IMR-90 (cell line): ENCODE data around the gene LYSMD2. TPM values are rescaled to one million over a fixed set of nuclear protein-coding genes. Genes with fewer than 3 reads are reported as not detected.
"Not testable (repeated sequence)": the region's sequence is repeated elsewhere in the genome, so short reads cannot be mapped to it uniquely, and the experiment has no call there.

ENCODE experiments used
- ATAC-seq: fragments of 200-7000 bp; cut with Tn5 transposase; 2 replicates; pipeline ENCODE4 v1.9.1; 2020; ENCODE audit warnings: low read depth, mild to moderate bottlenecking, moderate library complexity
- BruUV-seq: library from RNA; stranded (reverse); fragments of 400-500 nt; replicated peaks from 2 replicates; lab custom pipeline; 2021; lab: Mats Ljungman, UMichigan
- CTCF ChIA-PET: fragments of 300-600 bp; formaldehyde crosslinking; extraction: SDS; loops from one replicate; lab custom pipeline; 2021; ENCODE audit warnings: antibody characterized with exemption; lab: Yijun Ruan, JAX
- POLR2A ChIA-PET: fragments of 300-600 bp; sonication (Branson Sonifier 250); formaldehyde crosslinking; loops from one replicate; lab custom pipeline; 2022; ENCODE audit warnings: antibody characterized with exemption; ENCODE audit not compliant: unreplicated experiment; lab: Charles Lee
- DNase-seq: peaks from one replicate; pipeline ENCODE4 v3.0.0; 2013
- H2AFZ ChIP-seq: replicated peaks from 2 replicates; pipeline ENCODE3; 2013; ENCODE audit warnings: low read length, mild to moderate bottlenecking; ENCODE audit not compliant: poor library complexity
- H2AK5ac ChIP-seq: 2 replicates; pipeline ENCODE4 v1.6.1; 2013; ENCODE audit warnings: low read depth, low read length, inconsistent platforms
- H2AK9ac ChIP-seq: replicated peaks from 2 replicates; pipeline ENCODE3; 2013; ENCODE audit warnings: mild to moderate bottlenecking, low read depth, low read length, moderate library complexity; ENCODE audit not compliant: poor library complexity
- H2BK120ac ChIP-seq: 2 replicates; pipeline ENCODE4 v1.6.1; 2013; ENCODE audit warnings: low read depth, low read length, inconsistent platforms
- H2BK15ac ChIP-seq: 3 replicates; pipeline ENCODE4 v1.6.1; 2013; ENCODE audit warnings: low read depth, low read length, inconsistent platforms
- H2BK20ac ChIP-seq: 2 replicates; pipeline ENCODE4 v1.6.1; 2013; ENCODE audit warnings: low read depth, mild to moderate bottlenecking, inconsistent platforms, low read length, moderate library complexity
- H2BK5ac ChIP-seq: 2 replicates; pipeline ENCODE4 v1.6.1; 2013; ENCODE audit warnings: mild to moderate bottlenecking, low read depth, low read length, inconsistent platforms; ENCODE audit not compliant: poor library complexity, severe bottlenecking
- H3K14ac ChIP-seq: replicated peaks from 2 replicates; pipeline ENCODE4 v1.6.1; 2013; ENCODE audit warnings: low read depth, low read length, inconsistent platforms
- H3K18ac ChIP-seq: 2 replicates; pipeline ENCODE4 v1.6.1; 2013; ENCODE audit warnings: low read depth, low read length, control low read depth
- H3K23ac ChIP-seq: 2 replicates; pipeline ENCODE4 v1.6.1; 2013; ENCODE audit warnings: low read depth, low read length, inconsistent platforms
- H3K27ac ChIP-seq: 2 replicates; pipeline ENCODE4 v1.5.1; 2013; ENCODE audit warnings: mild to moderate bottlenecking, control low read depth, low read length; ENCODE audit not compliant: insufficient read depth
- H3K27me3 ChIP-seq: 2 replicates; pipeline ENCODE4 v1.6.1; 2013; ENCODE audit warnings: low read length; ENCODE audit not compliant: control insufficient read depth, insufficient read depth
- H3K36me3 ChIP-seq: 2 replicates; pipeline ENCODE4 v1.6.1; 2013; ENCODE audit warnings: low read length, mixed read lengths; ENCODE audit not compliant: control insufficient read depth, insufficient read depth
- H3K4ac ChIP-seq: 2 replicates; pipeline ENCODE4 v1.6.1; 2013; ENCODE audit warnings: low read depth, low read length, inconsistent platforms
- H3K4me1 ChIP-seq: 2 replicates; pipeline ENCODE4 v1.6.1; 2013; ENCODE audit warnings: low read length, mixed read lengths; ENCODE audit not compliant: control insufficient read depth, insufficient read depth
- H3K4me2 ChIP-seq: 2 replicates; pipeline ENCODE4 v1.6.1; 2013; ENCODE audit warnings: low read depth, mild to moderate bottlenecking, control low read depth, low read length, moderate library complexity
- H3K4me3 ChIP-seq: 2 replicates; pipeline ENCODE4 v1.5.1; 2013; ENCODE audit warnings: low read depth, mild to moderate bottlenecking, control low read depth, low read length, moderate library complexity; ENCODE audit not compliant: insufficient read depth
- H3K56ac ChIP-seq: 2 replicates; pipeline ENCODE4 v1.6.1; 2013; ENCODE audit warnings: low read length, inconsistent platforms; ENCODE audit not compliant: insufficient read depth; ENCODE audit errors: extremely low read depth
- H3K79me1 ChIP-seq, 2 experiments: 2 replicates each; pipeline ENCODE4 v1.6.1; 2013; ENCODE audit warnings: low read length in 2 of 2, inconsistent platforms in 1 of 2, low read depth in 1 of 2
- H3K9ac ChIP-seq: 2 replicates; pipeline ENCODE4 v1.6.1; 2013; ENCODE audit warnings: low read depth, low read length, control low read depth
- H3K9me1 ChIP-seq: 2 replicates; pipeline ENCODE4 v1.6.1; 2013; ENCODE audit warnings: low read length, inconsistent platforms; ENCODE audit not compliant: insufficient read depth
- H3K9me3 ChIP-seq: 2 replicates; pipeline ENCODE4 v1.6.1; 2013; ENCODE audit warnings: low read length; ENCODE audit not compliant: control insufficient read depth, insufficient read depth
- H4K20me1 ChIP-seq: 2 replicates; pipeline ENCODE4 v1.6.1; 2013; ENCODE audit warnings: low read length, inconsistent platforms; ENCODE audit not compliant: insufficient read depth
- H4K5ac ChIP-seq: 2 replicates; pipeline ENCODE4 v1.6.1; 2013; ENCODE audit warnings: mild to moderate bottlenecking, low read depth, low read length, control low read depth
- H4K8ac ChIP-seq, 2 experiments: 2 replicates each; pipeline ENCODE4 v1.6.1; 2013; ENCODE audit warnings: low read depth in 2 of 2, low read length in 2 of 2, control low read depth in 1 of 2, inconsistent platforms in 1 of 2
- H4K91ac ChIP-seq: 2 replicates; pipeline ENCODE4 v1.6.1; 2013; ENCODE audit warnings: low read depth, low read length, inconsistent platforms; ENCODE audit not compliant: insufficient read depth
- BHLHE40 ChIP-seq: fragments of 150-350 bp; IDR thresholded peaks from 2 replicates; pipeline ENCODE4 v1.6.1; 2016; ENCODE audit warnings: mild to moderate bottlenecking, low read depth, low read length
- CHD1 ChIP-seq: IDR thresholded peaks from 2 replicates; pipeline ENCODE4 v1.6.1; 2012; ENCODE audit warnings: low read depth, low read length, improper control_type of control experiment
- NFE2L2 ChIP-seq: fragments of 150-350 bp; IDR thresholded peaks from 2 replicates; pipeline ENCODE4 v1.6.1; 2016; ENCODE audit warnings: low read depth, mild to moderate bottlenecking, low read length
- RFX5 ChIP-seq: IDR thresholded peaks from 2 replicates; pipeline ENCODE4 v1.8.0; 2012; ENCODE audit warnings: low read depth, mild to moderate bottlenecking, low read length, moderate library complexity
- WGBS, 2 experiments: methylation state at CpG; one replicate each; pipeline versions ENCODE4 v1.1.5 to v1.1.7; 2013; ENCODE audit warnings: missing lambda C conversion rate in 2 of 2; ENCODE audit not compliant: insufficient read length in 1 of 2; ENCODE audit errors: extremely low coverage in 2 of 2; 5-methylcytosine and 5-hydroxymethylcytosine counted together
- dilution Hi-C: fragments of 300-500 bp; cut with HindIII; formaldehyde crosslinking; loops from one replicate; pipeline ENCODE4 v1.14.3; 2018; ENCODE audit warnings: low sequenced_read_pairs; ENCODE audit not compliant: unreplicated experiment
- in situ Hi-C: fragments of 300-500 bp; cut with MboI; formaldehyde crosslinking; loops from 3 replicates; pipeline ENCODE4 v1.14.3; 2019; ENCODE audit warnings: low sequenced_read_pairs, inconsistent platforms, mixed read lengths
- intact Hi-C: fragments of 100-400 bp; cut with micrococcal nuclease; formaldehyde crosslinking; loops from 2 replicates; pipeline ENCODE4 v1.10.0; 2022
- polyA plus RNA-seq, 3 experiments: library from polyadenylated mRNA; depleted of rRNA; stranded (reverse); fragments of >200 nt; gene quantifications; 2 replicates each; pipeline ENCODE4 v1.2.3, GENCODE V29; 2012; ENCODE audit warnings: low replicate concordance in 1 of 3
- total RNA-seq: library from RNA; depleted of rRNA; stranded (reverse); fragments of >200 nt; gene quantifications from 2 replicates; pipeline ENCODE4 v1.2.3, GENCODE V29; 2012
- TF ChIP-seq, protein P1 (sequence below): fragments of 150-350 bp; IDR thresholded peaks from 2 replicates; pipeline ENCODE4 v1.6.1; 2017; ENCODE audit warnings: mild to moderate bottlenecking, antibody characterized with exemption, low read length, low read depth

Gene LYSMD2
- total and polyA plus RNA-seq, 2 of the 4 experiments (the other 2 are of a cell fraction), result 5.9 to 6.0 TPM

DNA sequence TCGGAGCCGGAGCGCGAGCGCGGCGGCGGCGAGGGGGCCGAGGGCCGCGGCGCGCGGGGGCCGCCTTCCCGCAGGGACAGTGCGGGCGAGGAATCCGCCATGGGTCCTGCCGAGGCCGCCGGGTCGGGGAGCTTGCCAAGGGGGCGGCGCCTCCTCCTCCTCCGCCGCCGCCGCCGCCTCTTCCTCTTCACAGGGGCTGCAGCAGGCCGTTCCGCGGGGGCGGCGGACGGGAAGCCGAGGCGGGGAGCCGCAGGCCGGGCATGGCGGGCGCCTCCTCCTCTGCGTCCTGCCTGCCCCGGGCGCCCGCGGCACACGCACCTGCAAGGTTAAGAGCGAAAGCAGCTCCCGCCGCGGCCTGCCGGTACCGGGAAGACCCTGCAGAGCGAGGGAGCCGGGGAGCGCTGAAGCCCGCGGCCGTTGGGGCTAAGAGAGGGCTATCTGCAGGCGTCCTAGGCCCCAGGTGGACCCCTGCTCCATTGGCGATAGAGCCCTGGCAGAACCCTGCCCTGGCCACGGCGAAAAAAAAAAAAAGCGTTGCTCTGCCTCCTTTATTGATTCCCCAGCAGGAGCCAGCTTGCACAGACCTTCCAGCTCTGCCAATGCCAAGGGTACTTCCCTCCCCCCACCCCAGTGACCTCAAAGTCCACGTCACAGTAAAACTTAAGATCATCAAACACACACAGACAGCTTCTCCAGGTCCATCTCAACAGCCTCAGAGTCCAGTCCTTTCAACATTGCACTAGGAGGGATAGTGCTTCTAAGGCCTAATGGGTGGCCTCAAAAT is at the start of gene LYSMD2 (continued):
- TF ChIP-seq NFE2L2 (no peak), CHD1 (no peak), BHLHE40 (no peak), RFX5 (no peak)
- TF ChIP-seq, protein P1, sequence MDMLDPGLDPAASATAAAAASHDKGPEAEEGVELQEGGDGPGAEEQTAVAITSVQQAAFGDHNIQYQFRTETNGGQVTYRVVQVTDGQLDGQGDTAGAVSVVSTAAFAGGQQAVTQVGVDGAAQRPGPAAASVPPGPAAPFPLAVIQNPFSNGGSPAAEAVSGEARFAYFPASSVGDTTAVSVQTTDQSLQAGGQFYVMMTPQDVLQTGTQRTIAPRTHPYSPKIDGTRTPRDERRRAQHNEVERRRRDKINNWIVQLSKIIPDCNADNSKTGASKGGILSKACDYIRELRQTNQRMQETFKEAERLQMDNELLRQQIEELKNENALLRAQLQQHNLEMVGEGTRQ, result no peak

DNA sequence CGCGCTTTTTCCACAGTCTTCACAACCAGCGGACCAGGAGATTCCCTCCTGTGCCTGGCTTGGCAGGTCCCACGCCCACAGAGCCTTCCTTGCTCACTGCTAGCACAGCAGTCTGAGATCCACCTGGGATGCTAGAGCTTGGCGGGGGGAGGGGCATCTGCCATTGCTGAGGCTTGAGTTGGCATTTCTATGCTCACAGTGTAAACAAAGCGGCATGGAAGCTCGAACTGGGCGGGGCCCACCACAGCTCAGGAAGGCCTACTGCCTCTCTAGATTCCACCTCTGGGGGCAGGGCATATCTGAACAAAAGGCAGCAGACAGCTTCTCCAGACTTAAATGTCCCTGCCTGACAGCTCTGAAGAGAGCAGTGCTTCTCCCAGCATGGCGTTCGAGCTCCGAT is 49.7 kb upstream of the LYSMD2 start:
- in situ Hi-C loops, H3K79me1 ChIP-seq, H2BK15ac ChIP-seq, H3K9ac ChIP-seq, H3K4me3 ChIP-seq, H3K14ac ChIP-seq, POLR2A ChIA-PET, dilution Hi-C loops, H3K18ac ChIP-seq, H3K56ac ChIP-seq, H3K9me3 ChIP-seq, H4K91ac ChIP-seq, H2AK5ac ChIP-seq, H3K27me3 ChIP-seq, H3K27ac ChIP-seq, H3K9me1 ChIP-seq, H3K4ac ChIP-seq, H3K36me3 ChIP-seq, H3K4me1 ChIP-seq, H2BK20ac ChIP-seq, H3K4me2 ChIP-seq, H4K5ac ChIP-seq, DNase-seq, H4K8ac ChIP-seq, ATAC-seq, CTCF ChIA-PET, H2BK120ac ChIP-seq, H4K20me1 ChIP-seq, H2AK9ac ChIP-seq, H3K23ac ChIP-seq, H2AFZ ChIP-seq, BruUV-seq, H2BK5ac ChIP-seq: not testable (repeated sequence)
- 73% methylated on average over 3 of the region's 11 CpGs; no CpG with 5 or more reads in 1 of the 2 experiments for WGBS, 2 experiments
- intact Hi-C loops, result loop anchor here (10.0 kb wide), 1 partner anchor 438 kb away; no protein-coding TSS in a partner anchor
